NCI-H748 (cell line): Measurements from ENCODE around the gene EQTN.

ENCODE experiments used
- DNase-seq: peaks from one replicate; lab custom pipeline; 2025; ENCODE audit not compliant: unreplicated experiment; lab: John Stamatoyannopoulos, UW

EQTN gene

GRCh38 chr9:27303219-27303618 is 6.3 kb upstream of the EQTN start:
- no peak for DNase-seq

- DNase-seq = no peak
These were observed 3.0 kb downstream of the EQTN start for GRCh38 chr9:27293996-27294395.

- DNase-seq = no peak
These were observed 4.1 kb downstream of the EQTN start for GRCh38 chr9:27292659-27293405.

- DNase-seq = no peak
These were observed 5.7 kb downstream of the EQTN start for GRCh38 chr9:27291292-27291691.

GRCh38 chr9:27282269-27282668 is 14.7 kb downstream of the EQTN start:
- no peak for DNase-seq

- DNase-seq = no peak
These were observed 16.1 kb downstream of the EQTN start for GRCh38 chr9:27280860-27281259.

GRCh38 chr9:27280249-27280648 is 16.7 kb downstream of the EQTN start:
- DNase-seq = no peak

- DNase-seq = no peak
These were observed 17.3 kb downstream of the EQTN start for GRCh38 chr9:27279611-27280010.

GRCh38 chr9:27278374-27278773 is 18.6 kb downstream of the EQTN start:
- no peak for DNase-seq

- DNase-seq = peak; percentile 69
These were observed 20.5 kb downstream of the EQTN start for GRCh38 chr9:27276193-27277030.

GRCh38 chr9:27273186-27273585 is 23.8 kb downstream of the EQTN start:
- no peak for DNase-seq

GRCh38 chr9:27272103-27272502 is 24.8 kb downstream of the EQTN start:
- no peak for DNase-seq

GRCh38 chr9:27261517-27262211 is 35.3 kb downstream of the EQTN start:
- DNase-seq = no peak

- no peak for DNase-seq
These were observed 36.0 kb downstream of the EQTN start for GRCh38 chr9:27260789-27261516.

GRCh38 chr9:27258662-27259061 is 38.3 kb downstream of the EQTN start:
- DNase-seq = no peak

- DNase-seq = no peak
These were observed 48.2 kb downstream of the EQTN start for GRCh38 chr9:27248702-27249101.

GRCh38 chr9:27247756-27248155 is 49.2 kb downstream of the EQTN start:
- peak; percentile 58 for DNase-seq

- peak; percentile 49 for DNase-seq
These were observed 57.3 kb downstream of the EQTN start for GRCh38 chr9:27239648-27240047.
